GM04503 (cell line): Measurements from ENCODE around the gene PLAU.
"Not testable (repeated sequence)": the region's sequence is repeated elsewhere in the genome, so short reads cannot be mapped to it uniquely, and the experiment has no call there.

ENCODE experiments used
- DNase-seq: peaks from one replicate; pipeline ENCODE4 v3.0.0-alpha.2; 2012; ENCODE audit warnings: low read depth

PLAU gene

DNA sequence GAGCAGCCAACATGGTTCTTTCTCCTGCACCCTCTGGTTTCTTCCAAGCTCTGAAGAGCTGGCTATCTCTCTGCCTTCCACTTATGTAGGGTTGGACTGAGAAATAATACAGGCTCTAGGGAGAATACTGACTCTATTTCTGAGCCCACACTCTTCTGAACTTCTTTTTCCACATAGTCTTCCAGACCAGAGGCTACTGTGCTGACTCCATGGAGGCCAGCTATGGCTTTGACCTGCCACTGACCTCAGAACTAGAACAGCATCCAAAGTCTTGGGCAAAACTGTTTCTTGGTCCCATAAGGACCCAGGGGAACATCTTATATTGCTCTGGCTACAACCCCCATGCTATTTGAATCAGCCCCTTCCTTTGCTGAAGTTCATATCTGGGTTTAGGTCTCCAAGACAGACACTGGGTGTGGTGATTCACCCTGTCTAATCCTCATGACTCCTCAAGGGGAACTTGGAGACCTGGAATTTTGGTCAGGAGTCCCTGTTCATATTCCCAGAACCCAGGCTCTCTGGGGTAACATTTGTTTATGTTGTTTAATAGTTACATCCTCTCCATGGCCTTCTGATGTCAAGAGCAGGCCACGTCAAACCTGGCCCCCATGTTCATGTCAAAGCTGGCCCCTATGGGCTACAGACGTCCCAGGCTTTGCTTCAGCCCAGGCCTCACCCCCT is 12.1 kb upstream of the PLAU start:
- no peak for DNase-seq

DNA sequence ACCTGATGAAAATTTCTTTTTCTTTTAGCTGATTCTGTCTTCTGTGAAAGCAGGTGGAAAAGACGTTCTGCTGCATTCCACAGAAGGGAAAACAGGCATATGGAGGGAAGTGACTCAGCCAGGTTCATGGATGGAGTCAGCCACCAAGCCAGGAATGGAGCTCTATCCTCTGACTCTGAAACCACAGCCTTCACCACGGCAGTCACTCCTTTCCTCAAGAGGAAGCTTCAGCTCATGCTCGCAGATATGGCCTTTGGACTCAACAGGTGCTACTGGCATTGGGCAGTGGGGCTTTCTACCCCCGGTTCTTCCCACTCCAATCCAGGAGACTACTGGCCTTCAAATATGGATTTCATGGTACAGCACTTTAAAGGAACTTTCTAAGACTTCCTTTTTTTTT is 11.5 kb upstream of the PLAU start:
- no peak for DNase-seq

DNA sequence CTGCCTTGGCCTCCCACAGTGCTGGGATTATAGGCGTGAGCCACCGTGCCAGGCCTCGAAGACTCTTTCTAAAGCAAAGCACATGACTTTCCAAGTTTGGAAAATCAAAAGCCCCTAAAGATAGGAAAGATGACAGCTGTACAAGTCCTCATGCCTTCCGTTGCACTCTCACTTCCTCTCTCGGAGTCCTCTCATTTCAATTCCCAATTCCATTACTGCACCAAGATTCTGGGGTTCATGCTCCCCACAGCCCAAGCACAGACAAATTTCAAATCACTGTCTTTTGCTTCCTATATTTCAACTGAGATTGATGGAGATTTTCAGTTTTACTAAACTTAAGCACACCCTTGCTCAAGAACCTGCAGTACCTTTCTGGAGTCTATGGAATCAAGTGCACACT is 10.9 kb upstream of the PLAU start:
- DNase-seq, result no peak

DNA sequence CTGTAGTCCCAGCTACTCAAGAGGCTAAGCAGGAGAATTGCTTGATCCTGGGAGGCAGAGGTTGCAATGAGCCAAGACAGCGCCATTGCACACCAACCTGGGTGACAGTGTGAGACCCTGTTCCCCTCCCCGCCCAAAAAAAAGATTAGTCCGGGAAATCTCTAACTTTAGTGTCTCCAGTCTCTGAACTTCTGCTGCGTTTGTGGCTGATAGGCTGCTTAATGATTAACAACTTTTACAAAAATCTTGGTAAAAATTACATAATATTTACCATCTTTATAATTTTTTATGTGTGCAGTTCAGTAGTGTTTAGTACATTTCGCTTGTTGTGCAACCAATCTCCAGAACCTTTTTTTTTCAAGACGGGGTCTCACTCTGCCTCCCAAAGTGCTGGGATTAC is 9.7 kb upstream of the PLAU start:
- DNase-seq, result no peak

DNA sequence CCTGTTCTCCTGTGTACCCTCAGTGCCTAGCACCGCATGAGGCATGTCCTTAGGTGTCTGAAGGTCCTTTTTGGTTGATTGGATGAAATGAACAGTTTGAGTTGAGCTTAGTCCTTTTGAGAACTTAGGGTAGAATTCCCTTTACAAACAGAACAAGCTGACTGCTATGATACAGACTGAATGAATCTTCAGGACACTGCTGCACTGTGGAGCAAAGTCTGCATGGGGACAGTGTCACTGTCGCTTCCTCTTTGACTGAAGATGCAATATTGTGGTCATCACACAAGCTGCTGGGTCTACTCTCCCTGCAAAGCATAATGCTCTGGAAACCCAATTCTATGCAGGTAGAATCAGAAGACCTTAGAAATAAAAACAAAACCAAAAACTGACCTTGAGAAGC is 8.6 kb upstream of the PLAU start:
- DNase-seq, result no peak

DNA sequence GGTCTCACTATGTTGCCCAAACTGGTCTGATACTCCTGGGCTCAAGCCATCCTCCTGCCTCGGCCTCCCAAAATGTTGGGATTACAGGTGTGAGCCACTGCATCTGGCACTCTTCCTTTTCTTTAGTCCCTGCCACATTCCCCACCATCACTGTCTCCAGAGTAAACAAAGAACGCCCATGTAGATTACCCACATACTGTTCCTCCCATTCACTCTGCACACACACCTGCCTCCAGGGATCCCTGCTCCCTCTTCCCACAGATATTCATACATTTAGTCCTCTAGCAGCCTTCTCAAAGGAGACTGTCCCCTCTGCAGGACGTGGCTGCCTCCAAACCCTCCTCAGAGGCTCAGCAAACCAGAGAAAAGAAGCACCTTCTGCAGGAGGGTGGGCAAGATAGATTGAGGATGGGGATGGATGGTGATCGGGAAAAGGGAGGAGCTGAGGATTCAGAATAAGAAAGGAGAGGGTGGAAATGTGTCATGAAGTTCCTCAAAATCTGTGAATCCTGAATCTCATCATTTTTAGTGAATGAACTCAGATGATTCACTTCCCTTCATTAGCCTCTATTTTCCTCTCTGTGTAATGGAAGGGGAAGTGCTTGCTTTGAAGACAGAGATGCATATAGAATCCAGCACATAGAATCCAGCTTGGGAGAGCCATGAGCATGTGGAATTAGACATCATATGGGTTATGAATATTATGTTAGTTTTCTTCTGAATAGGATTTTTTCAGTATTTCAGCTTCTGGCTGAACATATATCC is 5.5 kb upstream of the PLAU start:
- DNase-seq, result no peak

DNA sequence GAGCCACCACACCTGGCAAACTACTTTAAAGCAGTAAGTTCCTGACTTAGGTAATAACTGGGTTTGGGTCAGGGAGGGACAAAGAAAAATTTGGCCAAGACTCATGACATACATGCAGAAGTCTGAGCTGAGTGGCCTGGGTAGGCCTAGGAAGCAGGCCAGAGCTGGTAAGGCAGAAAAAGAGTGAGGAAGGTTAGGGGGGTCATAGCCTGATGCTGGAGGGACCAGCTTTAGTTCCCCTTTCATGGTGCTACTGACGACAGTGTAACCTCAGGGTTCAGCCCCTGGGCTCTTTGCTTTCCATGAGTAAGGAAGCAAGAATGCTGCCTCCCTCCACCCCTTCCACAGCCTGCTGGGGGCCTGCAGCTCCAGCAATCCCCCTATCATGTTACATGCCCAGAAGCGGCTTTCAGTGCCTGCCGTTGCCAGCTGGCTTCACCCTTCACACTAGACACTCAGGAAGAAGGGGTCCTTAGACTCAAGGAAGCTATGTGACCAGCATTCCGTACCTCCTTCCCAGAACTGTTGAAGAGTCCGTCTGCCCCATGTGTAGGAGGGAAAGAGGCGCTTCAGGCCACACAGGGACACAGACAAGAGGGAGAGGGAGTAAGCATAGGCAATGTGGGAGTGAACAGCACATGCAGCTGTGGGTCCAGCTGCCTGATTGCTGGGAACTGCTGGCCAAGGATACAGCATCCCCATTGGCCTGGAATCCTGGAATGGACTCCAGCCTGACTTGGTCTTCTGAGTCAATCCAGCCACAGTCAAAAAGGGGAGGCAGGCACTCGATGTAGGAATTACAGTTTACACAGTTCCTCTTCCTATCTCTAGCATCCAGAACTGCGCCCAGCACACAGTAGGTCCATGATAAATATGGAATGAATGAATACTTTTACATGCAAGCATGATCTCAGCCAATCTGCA is 4.1 kb upstream of the PLAU start:
- DNase-seq, result peak; percentile 92

DNA sequence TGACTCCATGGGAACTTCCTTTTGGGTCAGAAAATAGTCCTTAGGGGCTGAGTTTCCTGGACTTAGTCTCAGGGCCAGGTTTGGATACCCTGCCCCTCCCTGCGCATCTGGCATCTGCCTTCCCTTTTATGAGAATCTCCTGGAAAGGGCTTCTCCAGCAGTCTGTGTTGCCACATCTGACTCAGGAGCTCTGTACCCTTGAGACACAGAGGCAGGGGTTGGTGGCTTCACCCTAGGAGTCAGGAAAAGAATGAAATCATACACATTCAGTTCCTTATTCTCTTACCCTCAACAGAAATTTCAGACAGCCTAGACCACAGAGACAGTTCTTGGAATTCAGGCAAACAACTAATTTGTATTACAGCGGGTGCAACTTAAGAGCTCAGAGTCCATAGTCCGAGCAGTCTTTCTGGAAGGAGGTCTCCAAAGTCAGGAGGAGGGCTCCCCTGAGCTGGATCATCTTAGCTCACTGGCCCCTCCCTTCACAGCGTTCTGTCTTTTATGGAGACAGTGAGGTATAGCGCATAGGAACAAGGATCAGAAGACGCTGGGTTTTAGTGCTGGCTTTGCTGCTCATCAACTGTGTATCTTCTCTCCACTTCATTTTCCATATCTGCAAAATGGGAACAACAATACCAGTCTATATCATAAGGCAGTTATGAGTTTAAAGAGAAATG is 3.0 kb upstream of the PLAU start:
- DNase-seq, result no peak

DNA sequence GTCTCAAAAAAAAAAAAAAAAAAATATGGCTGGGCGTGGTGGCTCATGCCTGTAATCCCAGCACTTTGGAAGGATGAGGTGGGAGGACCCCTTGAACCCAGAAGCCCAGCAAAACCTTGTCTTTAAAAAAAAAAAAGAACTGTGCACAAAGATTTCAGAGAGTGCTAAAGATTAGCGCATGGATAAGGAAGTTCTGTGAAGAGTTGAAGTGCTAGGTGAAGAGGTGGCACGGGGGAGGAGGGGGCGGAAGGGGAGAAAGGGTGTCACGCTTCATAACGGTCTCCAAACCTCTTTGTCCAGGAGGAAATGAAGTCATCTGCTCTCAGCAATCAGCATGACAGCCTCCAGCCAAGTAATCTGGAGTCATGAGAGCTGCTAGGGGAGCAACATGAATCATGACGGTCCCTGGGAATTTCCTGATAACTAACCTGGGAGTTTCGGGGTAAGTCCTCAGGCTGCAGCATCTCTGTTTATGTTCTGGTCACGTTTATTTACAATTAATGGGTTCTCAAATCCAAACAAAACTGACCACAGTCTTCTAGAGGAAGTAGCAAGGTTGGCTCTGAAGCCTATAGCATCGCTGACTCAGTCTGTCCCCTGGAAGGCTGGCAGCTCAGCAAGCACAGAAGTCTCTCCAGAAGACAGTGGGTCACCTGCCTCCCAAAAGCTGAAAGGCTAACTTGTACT is 1.9 kb upstream of the PLAU start:
- peak; percentile 93 for DNase-seq

DNA sequence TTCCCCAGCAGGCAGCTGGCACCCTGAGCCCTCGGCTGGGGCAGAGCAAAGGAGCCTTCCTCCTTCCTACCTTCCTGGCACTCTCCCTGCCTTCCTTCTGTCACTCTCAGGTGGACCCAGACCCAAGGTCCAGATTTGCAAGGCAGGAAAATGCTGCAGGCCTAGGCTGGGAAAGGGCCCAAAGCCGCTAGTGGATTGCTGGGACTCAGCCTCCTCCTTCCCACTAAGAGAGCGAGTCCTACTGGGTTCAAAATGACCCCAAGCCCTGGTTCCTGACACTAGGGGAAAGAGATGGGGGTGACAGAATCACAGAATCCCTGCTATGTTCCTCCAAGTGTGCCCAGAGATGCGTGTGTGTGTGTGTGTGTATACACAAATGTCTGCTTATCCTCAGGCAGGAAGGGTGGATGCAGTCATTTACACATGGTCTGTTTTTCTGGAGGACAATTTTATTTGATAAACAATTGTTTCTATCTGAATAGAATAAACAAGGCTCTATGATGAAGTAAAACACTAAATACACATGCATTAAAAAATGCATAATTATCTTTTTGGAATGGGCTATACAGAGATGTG is 1.3 kb upstream of the PLAU start:
- DNase-seq, result no peak

DNA sequence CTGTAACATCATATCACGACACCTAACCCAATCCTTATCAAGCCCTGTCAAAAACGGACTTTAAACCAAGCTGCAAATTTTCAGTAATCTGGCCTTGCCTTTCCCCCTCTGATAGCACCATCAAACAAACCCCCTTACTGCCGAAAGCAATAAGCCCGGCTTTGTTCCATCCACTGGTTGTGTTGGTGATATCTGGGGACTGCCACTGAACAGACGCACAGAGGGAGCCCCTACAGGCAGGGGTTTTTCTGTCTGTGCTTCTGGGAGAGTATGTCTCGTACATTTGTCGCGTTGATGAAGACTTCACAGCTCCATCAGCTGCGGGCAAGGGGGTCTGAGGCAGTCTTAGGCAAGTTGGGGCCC is 550 bp upstream of the PLAU start:
- DNase-seq, result no peak

DNA sequence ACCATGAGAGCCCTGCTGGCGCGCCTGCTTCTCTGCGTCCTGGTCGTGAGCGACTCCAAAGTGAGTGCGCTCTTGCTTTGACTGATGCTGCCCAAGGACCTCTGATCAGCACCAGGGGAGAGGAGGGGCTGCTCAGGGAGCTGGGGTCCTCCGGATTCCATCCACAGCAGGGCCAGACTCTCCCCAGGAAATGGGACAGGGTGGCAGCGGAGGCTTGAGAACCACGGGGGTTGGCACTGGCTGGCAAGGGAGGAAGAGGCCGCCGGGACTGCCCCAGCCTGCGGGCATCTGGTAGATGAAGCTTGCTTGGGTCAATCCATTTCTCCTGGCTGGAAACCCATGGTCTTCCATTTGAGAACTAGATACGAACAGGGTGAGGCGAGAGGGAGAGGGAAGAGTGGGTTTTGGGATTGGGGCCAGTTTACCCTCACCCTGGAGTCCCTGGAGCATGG is 647 bp downstream of the PLAU start:
- DNase-seq, result no peak

DNA sequence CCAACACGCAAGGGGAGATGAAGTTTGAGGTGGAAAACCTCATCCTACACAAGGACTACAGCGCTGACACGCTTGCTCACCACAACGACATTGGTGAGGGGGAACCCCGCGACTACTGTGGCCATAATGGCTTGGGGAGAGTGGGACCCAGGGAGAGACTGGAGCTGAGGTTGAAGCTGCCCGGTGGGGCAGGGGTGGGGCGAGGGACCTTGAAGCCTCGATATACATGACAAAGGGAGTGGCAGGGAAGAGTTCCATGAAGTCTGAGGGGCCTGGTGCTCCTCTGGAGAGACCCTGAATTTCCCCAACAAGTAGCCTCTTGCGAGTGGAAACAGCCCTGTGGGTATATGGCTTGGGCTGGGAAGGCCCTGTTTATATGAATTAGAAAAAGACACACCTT is 3.1 kb downstream of the PLAU start:
- no peak for DNase-seq

DNA sequence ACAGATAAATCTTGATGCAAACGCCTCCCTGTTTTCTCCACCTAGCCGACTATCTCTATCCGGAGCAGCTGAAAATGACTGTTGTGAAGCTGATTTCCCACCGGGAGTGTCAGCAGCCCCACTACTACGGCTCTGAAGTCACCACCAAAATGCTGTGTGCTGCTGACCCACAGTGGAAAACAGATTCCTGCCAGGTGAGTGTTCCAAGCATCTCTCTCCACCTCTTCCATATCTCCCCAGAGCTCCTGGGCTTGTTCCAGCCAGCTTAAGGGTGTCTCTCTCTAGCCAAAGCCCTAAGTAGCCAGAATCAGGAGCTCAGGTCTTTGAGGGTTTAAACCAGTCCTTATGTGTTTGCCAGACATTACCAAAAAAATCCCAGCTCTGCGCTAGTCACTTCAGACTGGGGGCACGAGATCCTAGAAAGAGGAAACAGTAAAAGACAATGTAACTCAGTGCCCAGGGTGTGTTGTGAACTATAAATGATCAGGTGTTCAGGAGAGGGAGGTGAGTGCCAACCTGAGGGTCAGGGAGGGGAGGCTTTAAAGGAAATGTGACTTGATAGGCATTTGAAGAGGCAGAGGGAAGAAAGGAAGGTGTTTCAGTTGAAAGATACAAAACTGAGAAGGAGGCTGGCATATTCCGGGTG is 4.4 kb downstream of the PLAU start:
- DNase-seq, result no peak

DNA sequence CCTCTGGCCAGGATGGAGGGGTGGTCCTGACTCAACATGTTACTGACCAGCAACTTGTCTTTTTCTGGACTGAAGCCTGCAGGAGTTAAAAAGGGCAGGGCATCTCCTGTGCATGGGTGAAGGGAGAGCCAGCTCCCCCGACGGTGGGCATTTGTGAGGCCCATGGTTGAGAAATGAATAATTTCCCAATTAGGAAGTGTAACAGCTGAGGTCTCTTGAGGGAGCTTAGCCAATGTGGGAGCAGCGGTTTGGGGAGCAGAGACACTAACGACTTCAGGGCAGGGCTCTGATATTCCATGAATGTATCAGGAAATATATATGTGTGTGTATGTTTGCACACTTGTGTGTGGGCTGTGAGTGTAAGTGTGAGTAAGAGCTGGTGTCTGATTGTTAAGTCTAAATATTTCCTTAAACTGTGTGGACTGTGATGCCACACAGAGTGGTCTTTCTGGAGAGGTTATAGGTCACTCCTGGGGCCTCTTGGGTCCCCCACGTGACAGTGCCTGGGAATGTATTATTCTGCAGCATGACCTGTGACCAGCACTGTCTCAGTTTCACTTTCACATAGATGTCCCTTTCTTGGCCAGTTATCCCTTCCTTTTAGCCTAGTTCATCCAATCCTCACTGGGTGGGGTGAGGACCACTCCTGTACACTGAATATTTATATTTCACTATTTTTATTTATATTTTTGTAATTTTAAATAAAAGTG is 6.0 kb downstream of the PLAU start:
- DNase-seq, result no peak

DNA sequence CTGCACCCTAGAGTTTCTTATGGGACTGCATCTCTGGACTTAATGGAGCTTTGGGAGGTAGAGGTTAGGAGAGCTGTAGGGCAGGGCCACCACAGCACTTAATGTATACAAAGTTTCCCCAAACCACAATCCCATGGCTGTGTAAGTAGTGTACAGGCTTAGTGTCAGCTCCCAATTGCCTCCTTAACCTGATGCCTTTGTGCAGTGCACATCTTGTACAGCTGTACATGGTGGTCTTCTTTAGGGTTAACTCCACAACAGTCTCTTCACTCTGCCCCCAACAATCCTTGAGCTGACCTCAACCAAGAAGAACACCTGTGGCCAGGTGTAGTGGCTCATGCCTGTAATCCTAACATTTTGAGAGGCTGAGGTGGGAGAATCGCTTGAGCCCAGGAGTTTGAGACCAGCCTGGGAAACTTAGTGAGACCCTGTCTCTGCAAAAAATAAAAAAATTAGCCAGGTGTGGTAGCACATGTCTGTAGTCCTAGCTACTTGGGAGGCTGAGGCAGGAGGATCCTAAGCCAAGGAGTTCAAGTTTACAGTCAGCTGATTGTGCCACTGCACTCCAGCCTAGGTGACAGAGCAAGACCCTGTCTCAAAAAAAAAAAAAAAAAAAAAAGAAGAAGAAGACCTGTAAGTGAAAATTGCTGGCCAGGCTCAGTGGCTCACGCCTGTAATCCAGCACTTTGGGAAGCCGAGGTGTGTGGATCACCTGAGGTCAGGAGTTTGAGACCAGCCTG is 6.8 kb downstream of the PLAU start:
- no peak for DNase-seq

DNA sequence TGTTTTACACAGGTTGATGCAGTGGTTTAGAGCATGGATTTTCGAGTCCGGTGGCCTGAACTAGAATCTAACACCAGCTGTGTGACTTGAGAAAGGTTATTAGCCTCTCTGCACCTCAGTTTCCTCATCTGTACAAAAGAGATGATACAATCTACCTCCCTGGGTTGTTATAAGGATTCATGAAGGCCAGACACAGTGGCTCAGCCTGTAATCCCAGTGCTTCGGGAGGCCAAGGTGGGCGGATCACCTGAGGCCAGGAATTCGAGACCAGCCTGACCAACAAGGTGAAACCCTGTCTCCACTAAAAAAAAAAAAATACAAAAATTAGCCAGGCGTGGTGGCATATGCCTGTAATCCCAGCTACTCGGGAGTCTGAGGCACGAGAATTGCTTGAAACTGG is 8.5 kb downstream of the PLAU start:
- not testable (repeated sequence) for DNase-seq

DNA sequence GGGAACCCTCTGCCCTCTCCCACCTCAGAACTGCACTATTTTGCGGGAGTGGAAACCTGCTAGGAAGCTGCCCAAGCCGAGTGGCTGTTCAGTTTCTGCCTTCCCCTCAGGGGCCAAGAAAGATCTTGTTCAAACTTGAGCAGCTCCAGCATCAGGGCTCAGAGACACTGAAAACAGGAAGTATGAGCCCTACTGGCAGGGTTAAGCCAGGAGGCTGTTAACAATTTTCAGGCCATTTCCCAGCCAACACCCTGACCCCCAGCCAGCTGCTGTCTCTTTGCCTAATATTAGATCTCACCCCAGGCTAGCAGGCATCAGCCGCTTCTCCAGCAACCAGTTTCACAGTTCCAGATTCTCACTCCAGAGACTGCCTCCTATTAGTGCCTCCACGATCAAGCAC is 9.2 kb downstream of the PLAU start:
- DNase-seq, result no peak
